H1 (cell line): Measurements from ENCODE around the gene PPP1R1B. TPM values are rescaled to one million over a fixed set of nuclear protein-coding genes. Genes with fewer than 3 reads are reported as not detected.

Experiments
- CTCF ChIA-PET: fragments of 300-600 bp; sonication (Branson Sonifier 250); formaldehyde crosslinking; loops from one replicate; lab custom pipeline; 2021; ENCODE audit not compliant: partially characterized antibody; lab: Charles Lee
- POLR2A ChIA-PET: fragments of 300-600 bp; sonication (Branson Sonifier 250); formaldehyde crosslinking; loops from one replicate; lab custom pipeline; 2021; ENCODE audit warnings: inconsistent platforms; ENCODE audit not compliant: partially characterized antibody; lab: Charles Lee
- DNase-seq, 2 experiments: peaks; one replicate each; pipeline versions ENCODE4 v3.0.0 to v3.0.0-alpha.2; 2010 to 2022; ENCODE audit warnings: low spot score in 2 of 2, low read depth in 1 of 2, mixed read lengths in 1 of 2
- FAIRE-seq: peaks from 2 replicates; lab custom pipeline; 2011; peaks lifted over from hg19 to GRCh38; lab: Jason Lieb, UNC
- H2AFZ ChIP-seq: 2 replicates; pipeline ENCODE4 v1.8.1; 2012; ENCODE audit warnings: low read length, inconsistent platforms
- H2AK5ac ChIP-seq: 2 replicates; pipeline ENCODE4 v1.6.1; 2013; ENCODE audit warnings: low read depth, low read length
- H2BK120ac ChIP-seq: replicated peaks from 2 replicates; pipeline ENCODE3; 2013; ENCODE audit warnings: low read depth, low read length, inconsistent platforms
- H2BK12ac ChIP-seq: 2 replicates; pipeline ENCODE4 v1.6.1; 2013; ENCODE audit warnings: low read depth, low read length
- H2BK15ac ChIP-seq: 2 replicates; pipeline ENCODE4 v1.6.1; 2013; ENCODE audit warnings: low read length
- H2BK20ac ChIP-seq: 2 replicates; pipeline ENCODE4 v1.6.1; 2013; ENCODE audit warnings: low read length
- H2BK5ac ChIP-seq: 2 replicates; pipeline ENCODE4 v1.6.1; 2013; ENCODE audit warnings: low read depth, low read length
- H3K14ac ChIP-seq: 2 replicates; pipeline ENCODE4 v1.6.1; 2013; ENCODE audit warnings: inconsistent platforms; ENCODE audit not compliant: insufficient read length
- H3K18ac ChIP-seq: 2 replicates; pipeline ENCODE4 v1.6.1; 2013; ENCODE audit warnings: low read length; ENCODE audit errors: extremely low read depth
- H3K23ac ChIP-seq: 2 replicates; pipeline ENCODE4 v1.6.1; 2013; ENCODE audit warnings: inconsistent platforms; ENCODE audit not compliant: insufficient read length
- H3K23me2 ChIP-seq: 2 replicates; pipeline ENCODE4 v1.6.1; 2013; ENCODE audit warnings: low read depth, low read length
- H3K27ac ChIP-seq: 2 replicates; pipeline ENCODE4 v1.6.1; 2011; ENCODE audit warnings: low read depth, low read length, inconsistent platforms
- H3K27me3 ChIP-seq, 4 experiments: replicated peaks in 1 of 4; 1 replicate in 1 of 4; 2 replicates in 3 of 4; pipeline versions ENCODE4 v1.6.1 to v1.8.1; 2011 to 2013; ENCODE audit warnings: low read length in 3 of 4, mild to moderate bottlenecking in 3 of 4, inconsistent platforms in 2 of 4, mixed read lengths in 2 of 4, moderate library complexity in 1 of 4; ENCODE audit not compliant: control insufficient read depth in 3 of 4, insufficient read depth in 3 of 4; ENCODE audit errors: extremely low read depth in 1 of 4
- H3K36me3 ChIP-seq, 4 experiments: 2 replicates each; pipeline versions ENCODE4 v1.6.1 to v1.8.1; 2011 to 2013; ENCODE audit warnings: mild to moderate bottlenecking in 4 of 4, low read length in 3 of 4, moderate library complexity in 2 of 4, control low read depth in 1 of 4, inconsistent platforms in 1 of 4; ENCODE audit not compliant: insufficient read depth in 4 of 4, control insufficient read depth in 2 of 4
- H3K4ac ChIP-seq: replicated peaks from 2 replicates; pipeline ENCODE3; 2013; ENCODE audit warnings: low read length, low read depth, mixed read lengths, inconsistent platforms; ENCODE audit not compliant: insufficient read length
- H3K4me1 ChIP-seq, 4 experiments: replicated peaks in 1 of 4; 1 replicate in 1 of 4; 2 replicates in 3 of 4; pipeline versions ENCODE4 v1.6.1 to v1.8.1; 2011 to 2013; ENCODE audit warnings: low read length in 3 of 4, inconsistent platforms in 2 of 4, mixed read lengths in 1 of 4; ENCODE audit not compliant: insufficient read depth in 4 of 4, control insufficient read depth in 3 of 4
- H3K4me2 ChIP-seq, 2 experiments: 2 replicates each; pipeline versions ENCODE4 v1.6.1 to v1.8.1; 2011 to 2013; ENCODE audit warnings: low read depth in 2 of 2, low read length in 2 of 2, control low read depth in 1 of 2, inconsistent platforms in 1 of 2, mild to moderate bottlenecking in 1 of 2; ENCODE audit not compliant: insufficient read depth in 1 of 2
- H3K4me3 ChIP-seq, 4 experiments: fragments of 200-600, 300-600 bp in 1 of 4; sonication (generic), shearing (Covaris generic), sonication (Bioruptor Twin) in 1 of 4; 2 replicates each; pipeline versions ENCODE4 v1.5.1 to v1.8.1; 2011 to 2016; ENCODE audit warnings: low read length in 4 of 4, low read depth in 3 of 4, control low read depth in 2 of 4, inconsistent platforms in 2 of 4, mild to moderate bottlenecking in 2 of 4, mixed read lengths in 1 of 4, moderate library complexity in 1 of 4; ENCODE audit not compliant: insufficient read depth in 2 of 4; ENCODE audit errors: extremely low read depth in 1 of 4
- H3K56ac ChIP-seq: replicated peaks from 2 replicates; pipeline ENCODE3; 2013; ENCODE audit warnings: low read depth, mild to moderate bottlenecking, mixed read lengths, low read length, inconsistent platforms; ENCODE audit not compliant: insufficient read length
- H3K79me1 ChIP-seq: 2 replicates; pipeline ENCODE4 v1.6.1; 2013; ENCODE audit warnings: low read depth, low read length, control low read depth
- H3K79me2 ChIP-seq, 2 experiments: 2 replicates each; pipeline versions ENCODE4 v1.6.1 to v1.8.1; 2012 to 2013; ENCODE audit warnings: low read length in 2 of 2, mild to moderate bottlenecking in 2 of 2, inconsistent platforms in 1 of 2; ENCODE audit not compliant: insufficient read depth in 2 of 2, control insufficient read depth in 1 of 2
- H3K9ac ChIP-seq, 4 experiments: replicated peaks in 1 of 4; 1 replicate in 1 of 4; 2 replicates in 3 of 4; pipeline versions ENCODE4 v1.6.1 to v1.8.1; 2011 to 2013; ENCODE audit warnings: low read depth in 3 of 4, low read length in 3 of 4, control low read depth in 2 of 4, mild to moderate bottlenecking in 2 of 4, moderate library complexity in 2 of 4, inconsistent platforms in 1 of 4; ENCODE audit errors: extremely low read depth in 1 of 4
- H3K9me3 ChIP-seq, 2 experiments: 2 replicates each; pipeline versions ENCODE4 v1.6.1 to v1.8.1; 2012 to 2013; ENCODE audit warnings: mild to moderate bottlenecking in 2 of 2, moderate library complexity in 2 of 2, control low read depth in 1 of 2, inconsistent platforms in 1 of 2, low read depth in 1 of 2, low read length in 1 of 2, mixed read lengths in 1 of 2; ENCODE audit not compliant: insufficient read depth in 2 of 2
- H4K20me1 ChIP-seq, 2 experiments: replicated peaks in 1 of 2; 2 replicates each; pipeline versions ENCODE3 to v1.8.1; 2011 to 2013; ENCODE audit warnings: inconsistent platforms in 2 of 2, low read length in 2 of 2, mild to moderate bottlenecking in 1 of 2; ENCODE audit not compliant: insufficient read depth in 2 of 2, control insufficient read depth in 1 of 2
- H4K5ac ChIP-seq: 2 replicates; pipeline ENCODE4 v1.6.1; 2013; ENCODE audit warnings: low read length, low read depth, mixed read lengths, inconsistent platforms; ENCODE audit not compliant: insufficient read length
- H4K8ac ChIP-seq: 2 replicates; pipeline ENCODE4 v1.8.0; 2013; ENCODE audit warnings: mild to moderate bottlenecking, moderate library complexity, low read length, inconsistent platforms; ENCODE audit not compliant: insufficient read depth; ENCODE audit errors: extremely low read depth
- H4K91ac ChIP-seq: replicated peaks from 2 replicates; pipeline ENCODE3; 2013; ENCODE audit warnings: low read length, mixed read lengths, inconsistent platforms; ENCODE audit not compliant: insufficient read length
- HDAC2 ChIP-seq, 2 experiments: fragments of 300-600 bp in 1 of 2; sonication (generic) in 1 of 2; IDR thresholded peaks; 2 replicates each; pipeline ENCODE4 v1.6.1; 2011 to 2012; ENCODE audit warnings: low read depth in 2 of 2, low read length in 2 of 2, mild to moderate bottlenecking in 2 of 2, moderate library complexity in 2 of 2, borderline replicate concordance in 1 of 2, inconsistent platforms in 1 of 2
- KDM1A ChIP-seq: fragments of 200-600, 300-600 bp; sonication (generic); IDR thresholded peaks from 2 replicates; pipeline ENCODE4 v1.7.1; 2016; ENCODE audit warnings: mild to moderate bottlenecking, low read length, borderline replicate concordance
- SUZ12 ChIP-seq: fragments of 200-600 bp; sonication (generic); IDR thresholded peaks from 2 replicates; pipeline ENCODE4 v1.6.1; 2012; ENCODE audit warnings: mild to moderate bottlenecking, inconsistent platforms, low read length, moderate library complexity, mixed read lengths
- WGBS, 2 experiments: shearing (Covaris generic) in 1 of 2; methylation state at CpG; one replicate each; pipeline versions ENCODE4 v1.1.6 to v1.1.7; 2013 to 2015; ENCODE audit warnings: low lambda C conversion rate in 2 of 2, mixed read lengths in 2 of 2, inconsistent platforms in 1 of 2, low coverage in 1 of 2, missing lambda C conversion rate in 1 of 2; ENCODE audit not compliant: insufficient replicate concordance in 2 of 2, insufficient coverage in 1 of 2, insufficient read length in 1 of 2; ENCODE audit errors: extremely low coverage in 1 of 2, missing lambda C conversion rate in 1 of 2; 5-methylcytosine and 5-hydroxymethylcytosine counted together
- polyA plus RNA-seq, 7 experiments: library from polyadenylated mRNA; depleted of rRNA in 3 of 7; stranded (reverse) in 5 of 7; unstranded in 2 of 7; fragments of >200 nt in 5 of 7; fragments of 200-250 nt in 2 of 7; gene quantifications; 1 replicate in 5 of 7; 2 replicates in 1 of 7; 4 replicates in 1 of 7; pipeline versions ENCODE4 v1.2.1 to v1.2.3, GENCODE V29; 2011 to 2013; ENCODE audit warnings: missing spikeins in 2 of 7, mixed read lengths in 2 of 7
- total RNA-seq: library from RNA; stranded (reverse); fragmentation: NEBNext Ultra II Directional; extraction: Animal tissue kit (Norgen Biotek cat#: 25700); gene quantifications from 2 replicates; pipeline ENCODE4 v1.2.1, GENCODE V29; 2021

Gene PPP1R1B
- total and polyA plus RNA-seq, 2 of the 8 experiments (the other 6 are each of a cell fraction or from before 2014, with no cell fraction given), result 10.7 to 22.3 TPM

GRCh38 chr17:39580082-39580468 lies 46.7 kb upstream of the PPP1R1B start:
- Histone ChIP-seq H2AK5ac (no peak overlapping the region), H2BK20ac (peak overlapping the region; percentile 18; the same call in 1 of the 2 replicates), H2BK15ac (no peak overlapping the region), H2AFZ (no peak overlapping the region), H3K56ac (no peak overlapping the region), H3K18ac (peak overlapping the region; percentile 33; the same call in 1 of the 2 replicates), H3K14ac (no peak overlapping the region), H2BK5ac (peak overlapping the region; percentile 21; the same call in 1 of the 2 replicates), H3K23me2 (no peaks in the 10 kb centered on the region), H3K4me1 (peaks cover 13 to 22% (median 15%) of the 10 kb centered on the region in 4 experiments), H3K9ac (no peak overlapping the region), H3K36me3 (no peaks in the 10 kb centered on the region), H2BK12ac (0 out of 2 replicates have a peak overlapping the region, but pooled peaks have one; percentile 45), H4K8ac (no peak overlapping the region), H4K5ac (peak overlapping the region; percentile 30), H3K27me3 (peaks cover 0 to 4% (median 2%) of the 10 kb centered on the region in 4 experiments; a peak in 3 of 7 replicates), H3K23ac (no peak overlapping the region), H3K79me1 (no peaks in the 10 kb centered on the region), H3K9me3 (no peaks in the 10 kb centered on the region), H3K4me3 (peak overlapping the region in 2 of 4 experiments; percentile 5 to 31; a peak in 3 of 8 replicates), H2BK120ac (peak overlapping the region; percentile 59), H3K4ac (peak overlapping the region; percentile 76), H3K27ac (no peak overlapping the region; the same call in 1 of the 2 replicates), H3K79me2 (no peaks in the 10 kb centered on the region), H4K20me1 (no peaks in the 10 kb centered on the region), H4K91ac (peak overlapping the region; percentile 86), H3K4me2 (peak overlapping the region; percentile 8 to 58)
- DNase-seq, result no peak
- TF ChIP-seq SUZ12 (no peak), HDAC2 (IDR thresholded peaks at IDR 0.05; ENCODE audit: borderline replicate concordance in 1 of 2, low read depth in 2 of 2, low read length in 2 of 2) (peak in 1 of 2 experiments; percentile 87; a peak in 2 of 4 replicates), KDM1A (peak; percentile 79)
- FAIRE-seq, result peak; percentile 39
- ChIA-PET POLR2A (interaction anchor here (1.0 to 2.1 kb wide), 6 partner anchors 8 to 347 kb away, joined by 3 to 12 read pairs (median 3); partner anchors contain the start of genes LRRC3C and ORMDL3), CTCF (interaction anchor here (0.8 to 11.6 kb wide), 8 partner anchors 9 to 54 kb away, joined by 3 to 167 read pairs (median 8); partner anchors contain the start of gene PPP1R1B)
- 72% methylated on average over 7 of the region's 7 CpGs; no CpG with 5 or more reads in 1 of the 2 experiments for WGBS, 2 experiments
